Bone marrow (tissue), 2 donors: ENCODE results near the gene PRSS38.

Experiments used
- DNase-seq, 2 donors: peaks; one replicate each; lab custom pipeline; 2025; lab: John Stamatoyannopoulos, UW

The PRSS38 gene

GRCh38 chr1:227793079-227793947 lies 22.2 kb upstream of the PRSS38 start:
- no peak for DNase-seq

DNA sequence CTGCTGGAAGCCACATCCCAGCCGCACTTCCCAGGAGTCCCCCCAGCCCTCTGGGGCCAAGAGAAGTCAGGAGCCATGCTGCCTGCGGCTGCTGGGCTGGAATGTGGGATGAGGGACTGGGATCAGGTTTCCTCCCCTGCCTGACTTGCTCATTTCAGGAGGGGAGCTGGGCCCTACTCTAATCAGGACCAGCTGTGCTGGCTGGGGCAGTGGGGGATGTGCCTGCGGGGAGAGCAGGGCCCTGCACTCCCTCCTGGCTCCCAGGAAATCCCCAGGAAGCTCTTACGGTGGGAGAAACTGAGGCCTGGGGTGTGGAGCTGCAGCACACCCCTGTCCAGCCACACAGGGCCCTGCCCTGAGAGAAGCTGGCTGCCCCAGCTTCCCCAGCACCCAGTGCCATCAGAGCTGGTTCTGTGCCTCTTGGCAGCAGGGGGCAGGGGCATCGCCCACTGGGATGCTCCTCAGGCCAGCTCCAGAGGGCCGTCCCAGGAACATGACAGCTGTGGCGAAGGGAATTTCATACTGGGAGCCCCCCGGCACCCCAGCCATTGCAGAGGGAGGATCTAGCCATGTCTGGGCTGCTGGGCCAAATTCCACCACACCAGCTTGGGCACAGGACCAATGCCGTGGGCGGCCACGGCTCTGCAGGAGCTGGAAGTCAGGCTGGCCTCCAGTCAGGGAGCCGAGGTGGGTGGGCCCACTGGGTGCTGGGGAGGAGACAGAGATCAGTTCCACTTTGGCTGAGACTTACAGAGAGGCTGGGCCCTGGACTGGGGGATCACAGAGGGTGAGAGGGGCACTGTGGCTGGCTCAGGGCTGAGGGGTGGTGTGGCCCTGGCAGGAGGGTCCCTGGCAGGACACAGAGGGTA lies 21.3 kb upstream of the PRSS38 start:
- DNase-seq: no peak

DNA sequence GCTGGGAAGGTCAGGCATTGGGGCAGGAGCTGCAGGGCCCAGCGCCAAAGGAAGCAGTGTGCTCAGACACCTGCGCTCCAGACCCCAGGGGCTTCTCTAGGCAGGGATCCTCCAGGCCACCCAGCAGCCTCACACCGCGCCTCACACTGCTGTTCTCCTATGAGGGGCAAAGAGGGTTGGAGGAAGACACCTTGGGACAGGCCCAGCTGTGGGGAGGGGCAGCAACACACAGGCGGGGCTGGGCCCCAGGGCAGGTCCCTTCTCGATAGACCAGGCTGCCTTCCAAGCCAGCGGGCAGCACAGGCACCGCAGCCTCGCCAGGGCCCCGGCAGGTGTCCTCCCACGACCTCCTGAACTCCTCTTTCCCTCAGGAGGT lies 20.7 kb upstream of the PRSS38 start:
- DNase-seq: no peak

DNA sequence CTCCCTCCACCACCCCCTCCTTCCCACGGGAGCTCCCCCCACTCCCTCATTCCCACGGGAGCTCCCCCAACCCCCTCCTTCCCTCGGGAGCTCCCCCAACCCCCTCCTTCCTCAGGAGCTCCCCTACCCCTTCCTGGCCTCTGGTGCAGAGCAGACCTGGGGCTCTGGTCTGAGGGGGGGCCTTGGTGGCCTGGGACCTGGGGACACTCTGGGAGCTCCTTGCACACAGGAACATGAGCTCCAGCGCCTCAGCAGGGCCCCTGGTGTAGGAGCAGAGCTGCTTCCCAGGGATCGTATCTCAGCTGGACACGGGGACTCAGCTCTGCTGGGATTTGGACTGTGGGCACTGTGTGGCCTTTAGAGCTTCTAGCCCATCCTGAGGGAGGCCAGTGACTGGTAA lies 19.7 kb upstream of the PRSS38 start:
- DNase-seq: no peak

- no peak for DNase-seq
Observed at GRCh38 chr1:227796359-227796915, 19.0 kb upstream of the PRSS38 start.

- no peak for DNase-seq
Observed at GRCh38 chr1:227797144-227797543, 18.3 kb upstream of the PRSS38 start.

DNA sequence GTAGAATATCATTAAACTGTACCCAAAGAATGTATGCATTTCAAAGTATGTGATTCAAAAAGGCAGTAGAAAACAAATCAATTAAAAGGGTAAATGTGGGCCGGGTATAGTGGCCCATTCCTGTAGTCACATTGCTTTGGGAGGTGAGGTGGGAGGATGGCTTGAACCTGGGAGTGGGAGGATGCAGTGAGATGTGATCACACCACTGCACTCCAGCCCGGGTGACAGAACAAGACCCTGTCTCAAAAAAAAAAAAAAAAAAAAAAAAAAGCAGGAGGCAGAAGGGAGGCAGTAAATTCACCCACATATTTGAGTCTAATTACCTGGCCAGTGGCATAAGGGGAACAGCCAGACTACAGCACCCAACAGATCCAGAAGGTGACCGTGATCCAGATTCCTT lies 17.9 kb upstream of the PRSS38 start:
- DNase-seq: no peak

DNA sequence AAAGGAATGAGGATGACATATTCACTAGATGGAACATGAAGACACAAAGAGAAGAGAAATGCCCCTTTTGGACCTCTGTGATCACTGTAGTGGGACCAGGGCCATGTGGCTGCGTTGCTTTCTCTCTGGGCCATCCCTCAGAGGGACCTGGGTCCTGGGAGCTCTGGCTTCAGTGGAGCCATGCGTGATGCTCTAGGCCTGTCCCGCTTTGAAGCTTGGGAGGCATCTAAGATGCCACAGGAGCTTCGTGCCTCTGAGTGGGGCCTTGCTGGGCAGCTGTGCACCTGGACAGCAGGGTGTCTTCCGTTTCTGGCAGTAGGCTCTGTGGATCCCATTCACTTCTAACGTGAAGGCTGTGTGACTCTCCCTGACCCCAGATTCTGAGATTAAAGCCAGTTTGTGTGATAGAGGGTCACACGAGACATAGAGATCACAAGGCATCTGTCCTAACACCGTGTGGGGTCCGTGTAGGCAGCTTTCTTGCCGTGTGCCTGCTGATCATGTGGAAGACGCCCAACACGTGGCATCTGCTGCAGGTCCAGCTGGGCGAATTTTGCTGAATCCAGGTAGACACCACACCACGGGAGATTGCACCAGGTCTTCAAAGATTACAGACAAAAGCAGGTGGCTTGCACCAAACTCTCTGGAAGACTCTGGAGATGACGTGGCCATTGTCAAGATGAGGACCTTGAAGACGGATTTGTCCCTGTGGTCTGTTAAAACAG lies 17.2 kb upstream of the PRSS38 start:
- no peak for DNase-seq

- DNase-seq: no peak
Observed at GRCh38 chr1:227799756-227800155, 15.7 kb upstream of the PRSS38 start.

DNA sequence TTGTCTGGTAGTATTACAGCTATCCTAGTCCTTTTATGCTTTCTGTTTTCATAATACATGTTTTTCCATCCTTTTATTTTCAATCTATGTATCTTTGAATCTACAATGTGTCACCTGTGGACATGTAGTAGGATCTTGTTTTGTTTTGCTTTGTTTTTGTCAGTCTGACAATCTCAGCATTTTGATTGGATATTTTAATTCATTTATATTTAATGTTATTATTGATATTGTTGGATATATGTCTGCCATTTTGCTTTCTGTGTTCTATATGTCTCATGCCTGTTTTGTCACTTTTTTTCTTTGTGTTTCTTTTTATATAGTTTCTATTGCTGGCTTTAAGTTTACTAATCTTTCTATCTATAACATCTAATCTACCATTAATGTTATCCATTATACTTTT lies 11.5 kb upstream of the PRSS38 start:
- no peak for DNase-seq

DNA sequence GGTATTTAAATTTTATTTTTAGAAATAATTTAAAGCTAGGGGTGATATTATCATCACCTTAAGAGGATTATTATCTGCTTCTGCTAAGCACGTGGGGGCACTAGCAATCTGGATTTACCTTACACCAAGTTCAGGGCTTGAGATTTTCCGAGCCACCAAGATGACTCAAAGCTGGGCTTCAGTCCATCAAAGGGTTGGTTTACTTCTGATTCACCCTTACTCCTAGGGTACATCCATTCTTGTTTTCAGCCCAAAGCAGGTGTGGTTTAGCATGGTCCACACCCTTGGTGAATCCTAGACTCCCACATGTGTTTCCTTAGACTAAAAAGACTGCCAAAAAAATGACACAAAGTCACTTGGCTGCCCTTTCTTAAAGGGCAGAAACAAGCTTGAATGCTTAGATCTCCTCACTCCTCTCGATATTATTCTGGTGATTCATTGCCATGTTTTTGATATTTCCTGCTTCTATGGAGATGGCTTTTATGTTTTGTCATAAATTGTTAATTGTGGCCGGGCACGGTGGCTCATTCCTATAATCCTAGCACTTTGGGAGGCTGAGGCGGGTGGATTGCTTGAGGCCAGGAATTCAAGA lies 9.8 kb upstream of the PRSS38 start:
- no peak for DNase-seq

DNA sequence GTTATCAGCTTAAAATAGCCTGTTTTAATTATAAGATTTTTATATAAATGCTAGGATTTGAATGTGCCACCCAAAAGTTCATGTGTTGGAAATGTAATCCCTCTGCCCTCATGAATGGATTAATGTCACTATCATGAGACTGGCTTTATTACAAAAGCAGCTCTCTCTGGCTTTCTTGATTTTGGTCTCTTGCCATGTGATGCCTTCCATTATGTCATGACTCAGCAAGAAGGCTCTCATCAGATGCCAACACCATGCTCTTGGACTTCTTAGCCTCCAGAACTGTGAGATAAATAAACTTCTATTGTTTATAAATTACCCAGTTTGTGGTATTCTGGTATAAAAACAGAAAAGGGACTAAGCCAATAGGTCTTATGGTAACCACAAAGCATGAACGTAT lies 6.9 kb upstream of the PRSS38 start:
- DNase-seq: no peak

- DNase-seq: no peak
Observed at GRCh38 chr1:227809026-227809425, 6.4 kb upstream of the PRSS38 start.

GRCh38 chr1:227813962-227814361 lies 1.5 kb upstream of the PRSS38 start:
- DNase-seq: no peak

- DNase-seq: no peak
Observed at GRCh38 chr1:227816750-227817446, 1.4 kb downstream of the PRSS38 start.

GRCh38 chr1:227823537-227823936 lies 8.1 kb downstream of the PRSS38 start:
- no peak for DNase-seq

DNA sequence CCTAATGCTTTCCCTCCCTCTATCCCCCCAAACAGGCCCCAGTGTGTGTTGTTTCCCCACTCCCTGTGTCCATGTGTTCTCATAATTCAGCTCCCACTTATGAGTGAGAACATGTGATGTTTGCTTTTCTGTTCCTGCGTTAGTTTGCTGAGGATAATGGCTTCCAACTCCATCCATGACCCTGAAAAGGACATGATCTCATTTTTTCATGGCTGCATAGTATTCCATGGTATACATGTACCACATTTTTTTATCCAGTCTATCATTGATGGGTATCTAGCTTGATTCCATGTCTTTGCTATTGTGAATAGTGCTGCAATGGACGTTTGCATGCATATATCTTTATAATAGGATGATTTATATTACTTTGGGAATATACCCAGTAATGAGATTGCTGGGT lies 8.7 kb downstream of the PRSS38 start:
- no peak for DNase-seq

DNA sequence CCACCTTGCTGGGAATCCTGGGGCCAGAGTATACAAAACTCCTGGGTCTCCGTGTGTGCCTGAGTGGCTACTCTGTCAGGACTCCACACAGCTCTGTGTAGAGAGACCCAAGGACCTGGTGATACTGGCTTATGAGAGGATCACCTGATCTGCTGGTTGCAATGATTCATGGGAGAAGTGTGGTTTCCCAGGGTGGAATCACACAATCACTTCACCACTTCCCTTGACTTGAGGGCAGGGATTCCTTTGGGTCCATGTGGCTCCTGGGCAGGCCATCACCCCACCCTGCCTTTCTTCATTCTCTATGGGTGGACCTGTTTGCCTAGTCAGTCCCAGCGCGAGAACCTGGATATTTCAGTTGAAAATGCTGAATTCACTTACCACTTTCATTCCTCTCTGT lies 13.3 kb downstream of the PRSS38 start:
- no peak for DNase-seq

DNA sequence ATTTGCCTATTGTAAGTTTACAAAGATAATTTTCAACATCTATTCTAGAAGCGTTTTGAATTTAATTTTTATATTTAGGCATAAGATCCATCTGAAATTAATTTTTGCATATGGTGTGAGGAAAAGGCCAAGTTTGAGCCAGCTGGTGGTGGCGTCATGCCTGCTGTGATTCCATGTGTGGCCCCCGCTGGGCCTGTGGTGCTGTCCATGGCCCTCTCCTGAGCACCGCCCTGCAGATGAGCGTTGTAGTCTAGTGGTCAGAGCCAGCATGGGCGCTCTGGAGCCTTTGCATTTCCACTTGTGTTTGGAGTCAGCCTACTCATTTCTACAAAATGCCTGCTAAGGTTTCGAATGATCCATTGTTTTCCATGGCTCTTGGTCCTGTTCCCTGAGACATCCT lies 22.7 kb downstream of the PRSS38 start:
- no peak for DNase-seq

- DNase-seq: no peak
Observed at GRCh38 chr1:227841096-227841495, 25.6 kb downstream of the PRSS38 start.
